GM12878 (cell line): Measurements from ENCODE around the gene PPP1R13B. TPM values are rescaled to one million over a fixed set of nuclear protein-coding genes. Genes with fewer than 3 reads are reported as not detected.

Source experiments
- ATAC-seq: fragments of 200-7000 bp; cut with Tn5 transposase; 3 replicates; pipeline ENCODE4 v1.9.1; 2020; ENCODE audit warnings: mild to moderate bottlenecking, moderate library complexity
- BruUV-seq: library from RNA; stranded (reverse); fragments of 400-500 nt; replicated peaks from 2 replicates; lab custom pipeline; 2021; lab: Mats Ljungman, UMichigan
- CTCF ChIA-PET: fragments of 300-600 bp; sonication (Branson Sonifier 250); formaldehyde crosslinking; extraction: SDS; loops from one replicate; lab custom pipeline; 2021; ENCODE audit warnings: inconsistent platforms; lab: Yijun Ruan, JAX
- POLR2A ChIA-PET: fragments of 350-600 bp; formaldehyde crosslinking; extraction: SDS; loops from one replicate; lab custom pipeline; 2021; ENCODE audit warnings: inconsistent platforms; lab: Charles Lee
- RAD21 ChIA-PET: fragments of 300-600 bp; sonication (Branson Sonifier 250); formaldehyde crosslinking; loops from one replicate; lab custom pipeline; 2023; ENCODE audit warnings: antibody characterized with exemption; ENCODE audit not compliant: unreplicated experiment; lab: Charles Lee
- SMC1A ChIA-PET: fragments of 300-600 bp; sonication (Branson Sonifier 250); formaldehyde crosslinking; loops from one replicate; lab custom pipeline; 2023; ENCODE audit not compliant: unreplicated experiment, uncharacterized antibody; lab: Charles Lee
- DNase-seq: peaks from one replicate; pipeline ENCODE4 v3.0.0-alpha.2; 2011; ENCODE audit warnings: low read depth, low spot score
- FAIRE-seq: peaks from 3 replicates; lab custom pipeline; 2011; peaks lifted over from hg19 to GRCh38; lab: Jason Lieb, UNC
- H2AFZ ChIP-seq: 2 replicates; pipeline ENCODE4 v1.6.0; 2011; ENCODE audit warnings: low read depth, low read length, control low read depth; ENCODE audit not compliant: control insufficient read depth
- H3K27ac ChIP-seq: 2 replicates; pipeline ENCODE4 v1.5.1; 2011; ENCODE audit warnings: control low read depth; ENCODE audit not compliant: control insufficient read depth, insufficient read depth
- H3K27me3 ChIP-seq, 2 experiments: replicated peaks in 1 of 2; 2 replicates each; pipeline versions ENCODE4 v1.6.0 to v1.6.1; 2011; ENCODE audit warnings: low read length in 1 of 2; ENCODE audit not compliant: control insufficient read depth in 2 of 2, insufficient read depth in 2 of 2
- H3K36me3 ChIP-seq, 2 experiments: 2 replicates each; pipeline ENCODE4 v1.5.1; 2011; ENCODE audit warnings: low read length in 1 of 2; ENCODE audit not compliant: control insufficient read depth in 2 of 2, insufficient read depth in 2 of 2
- H3K4me1 ChIP-seq: 2 replicates; pipeline ENCODE4 v1.6.1; 2011; ENCODE audit warnings: mild to moderate bottlenecking, low read length, moderate library complexity, mixed read lengths; ENCODE audit not compliant: control insufficient read depth, insufficient read depth
- H3K4me2 ChIP-seq: 2 replicates; pipeline ENCODE4 v1.6.0; 2011; ENCODE audit warnings: control low read depth; ENCODE audit not compliant: control insufficient read depth, insufficient read depth
- H3K4me3 ChIP-seq: fragments of 200-600 bp; sonication (generic); 2 replicates; pipeline ENCODE4 v1.5.1; 2016
- H3K79me2 ChIP-seq: 2 replicates; pipeline ENCODE4 v1.6.0; 2011; ENCODE audit warnings: low read length; ENCODE audit not compliant: control insufficient read depth, insufficient read depth
- H3K9ac ChIP-seq: 2 replicates; pipeline ENCODE4 v1.8.0; 2011; ENCODE audit warnings: low read length, control low read depth, mixed read lengths; ENCODE audit not compliant: control insufficient read depth, insufficient read depth
- H3K9me3 ChIP-seq: replicated peaks from 3 replicates; pipeline ENCODE4 v1.5.1; 2011; ENCODE audit warnings: mild to moderate bottlenecking, low read length; ENCODE audit not compliant: control insufficient read depth, insufficient read depth
- H4K20me1 ChIP-seq: 2 replicates; pipeline ENCODE4 v1.6.0; 2011; ENCODE audit not compliant: control insufficient read depth, insufficient read depth
- ATF7 ChIP-seq: fragments of 450-650 bp; IDR thresholded peaks from 2 replicates; pipeline ENCODE4 v1.6.1; 2016; ENCODE audit warnings: low read depth, mild to moderate bottlenecking
- EGR1 ChIP-seq, 2 experiments: IDR thresholded peaks; 1 replicate in 1 of 2; 2 replicates in 1 of 2; pipeline ENCODE4 v1.6.1; 2011 to 2012; ENCODE audit warnings: low read depth in 2 of 2, low read length in 2 of 2, borderline replicate concordance in 1 of 2, mild to moderate bottlenecking in 1 of 2, moderate library complexity in 1 of 2
- ELK1 ChIP-seq: IDR thresholded peaks from 2 replicates; pipeline ENCODE4 v1.6.1; 2012; ENCODE audit warnings: low read depth, low read length, improper control_type of control experiment
- IRF4 ChIP-seq: IDR thresholded peaks from 2 replicates; pipeline ENCODE4 v1.6.1; 2011; ENCODE audit warnings: low read depth, low read length
- MXI1 ChIP-seq: fragments of 150-350 bp; IDR thresholded peaks from 2 replicates; pipeline ENCODE4 v1.6.1; 2011; ENCODE audit warnings: low read depth, mild to moderate bottlenecking, inconsistent platforms, low read length, improper control_type of control experiment
- NR2F1 ChIP-seq: fragments of 450-650 bp; conservative IDR thresholded peaks from 2 replicates; pipeline ENCODE4 v1.6.1; 2017; ENCODE audit warnings: mild to moderate bottlenecking
- PML ChIP-seq: IDR thresholded peaks from 2 replicates; pipeline ENCODE4 v1.6.1; 2012; ENCODE audit warnings: low read length, inconsistent platforms
- POLR2A ChIP-seq: IDR thresholded peaks from 2 replicates; pipeline ENCODE4 v1.6.1; 2011; ENCODE audit warnings: low read depth, mild to moderate bottlenecking, low read length
- POLR2AphosphoS5 ChIP-seq: IDR thresholded peaks from 2 replicates; pipeline ENCODE4 v1.6.1; 2011; ENCODE audit warnings: mild to moderate bottlenecking, low read length, inconsistent platforms
- POU2F2 ChIP-seq: IDR thresholded peaks from 3 replicates; pipeline ENCODE4 v1.6.1; 2011; ENCODE audit warnings: low read depth, mild to moderate bottlenecking, low read length, borderline replicate concordance
- SKIL ChIP-seq: fragments of 450-650 bp; IDR thresholded peaks from 2 replicates; pipeline ENCODE4 v1.6.1; 2017; ENCODE audit warnings: mild to moderate bottlenecking, low read depth, inconsistent platforms; ENCODE audit not compliant: poor library complexity, severe bottlenecking
- YY1 ChIP-seq: IDR thresholded peaks from 2 replicates; pipeline ENCODE4 v1.6.1; 2011; ENCODE audit warnings: low read depth, mild to moderate bottlenecking, low read length
- WGBS: methylation state at CpG from one replicate; pipeline ENCODE4 v1.1.6; 2016; ENCODE audit warnings: low lambda C conversion rate; ENCODE audit not compliant: insufficient replicate concordance, insufficient coverage; ENCODE audit errors: missing lambda C conversion rate; 5-methylcytosine and 5-hydroxymethylcytosine counted together
- in situ Hi-C: fragments of 300-500 bp; cut with MboI; formaldehyde crosslinking; loops from 9 replicates; pipeline ENCODE4 v1.14.3; 2018; ENCODE audit warnings: mixed read lengths
- intact Hi-C: fragments of 100-400 bp; cut with micrococcal nuclease; formaldehyde crosslinking; loops from one replicate; pipeline ENCODE4 v1.14.2; 2022; ENCODE audit not compliant: unreplicated experiment
- polyA plus RNA-seq, 11 experiments: library from polyadenylated mRNA; depleted of rRNA in 4 of 11; unstranded in 6 of 11; stranded (reverse) in 5 of 11; fragments of >200 nt; fragmentation: Nextera tagmentation in 4 of 11; fragmentation: Illumina TruSeq in 1 of 11; extraction: Ambion mirVana in 4 of 11; extraction: Trizol in 1 of 11; gene quantifications; 1 replicate in 1 of 11; 2 replicates in 10 of 11; pipeline versions ENCODE4 v1.2.1 to v1.2.3, GENCODE V29; 2011 to 2016; ENCODE audit warnings: inconsistent platforms in 2 of 11, missing spikeins in 2 of 11, low read depth in 1 of 11
- total RNA-seq, 4 experiments: library from RNA; depleted of rRNA in 3 of 4; stranded (reverse); fragments of >200 nt in 3 of 4; fragmentation: Illumina TruSeq in 1 of 4; extraction: Trizol in 1 of 4; gene quantifications; 2 replicates each; pipeline versions ENCODE4 v1.2.1 to v1.2.3, GENCODE V29; 2013 to 2021

The PPP1R13B gene
- total and polyA plus RNA-seq, 10 of the 15 experiments (the other 5 are each of a cell fraction or from before 2014, with no cell fraction given), result 0.16 to 8.1 (median 3.2) TPM

GRCh38 chr14:103703433-103704385 lies 143.7 kb downstream of the PPP1R13B start:
- no peaks in the 10 kb centered on the region for H3K9me3 ChIP-seq
- no peak for ATAC-seq

GRCh38 chr14:103702497-103703432 lies 144.6 kb downstream of the PPP1R13B start:
- Histone ChIP-seq H3K79me2 (no peaks in the 10 kb centered on the region), H3K4me1 (no peaks in the 10 kb centered on the region), H3K27ac (no peak overlapping the region), H2AFZ (no peak overlapping the region), H3K9ac (no peak overlapping the region), H3K4me2 (no peak overlapping the region), H4K20me1 (no peaks in the 10 kb centered on the region), H3K36me3 (peaks cover 5 to 47% of the 10 kb centered on the region in 2 experiments; a peak in 3 of 4 replicates), H3K27me3 (no peaks in the 10 kb centered on the region), H3K9me3 (no peaks in the 10 kb centered on the region), H3K4me3 (no peak overlapping the region)
- no peak for DNase-seq
- ChIA-PET POLR2A (no interaction called here), SMC1A (no interaction called here), CTCF (interaction anchor here (1.3 kb wide), 1 partner anchor 11 kb away, joined by 5 read pairs; no protein-coding TSS in a partner anchor), RAD21 (no interaction called here)
- whole genome bisulfite sequencing, result 92% methylated on average over 29 of the region's 29 CpGs
- intact Hi-C loops, result no loop called here
- in situ Hi-C loops, result no loop called here
- no peak for ATAC-seq
- FAIRE-seq, result no peak
- BruUV-seq, result no TSS peak
- no peak for TF ChIP-seq YY1
- no peak for TF ChIP-seq POU2F2
- no peak for TF ChIP-seq SKIL
- TF ChIP-seq IRF4, result no peak
- no peak for TF ChIP-seq ELK1
- TF ChIP-seq MXI1, result no peak
- TF ChIP-seq NR2F1, result no peak
- no peak; the same call in 1 of the 2 replicates for TF ChIP-seq POLR2AphosphoS5

More at GRCh38 chr14:103703433-103704385, 143.7 kb downstream of the PPP1R13B start:
- DNase-seq (no peak), FAIRE-seq (no peak)
- H3K4me3 ChIP-seq, result no peak overlapping the region
- RAD21 ChIA-PET, result no interaction called here
- no peak overlapping the region for H3K9ac ChIP-seq
- intact Hi-C loops, result no loop called here
- no peak overlapping the region for H3K4me2 ChIP-seq
- H3K27me3 ChIP-seq, result no peaks in the 10 kb centered on the region
- no peaks in the 10 kb centered on the region for H3K79me2 ChIP-seq
- H4K20me1 ChIP-seq, result no peaks in the 10 kb centered on the region
- H3K4me1 ChIP-seq, result no peaks in the 10 kb centered on the region
- no TSS peak for BruUV-seq
- TF ChIP-seq ATF7, result no peak
- TF ChIP-seq EGR1 (IDR thresholded peaks at IDR 0.05; ENCODE audit: borderline replicate concordance in 1 of 2, low read depth in 2 of 2, low read length in 2 of 2), result no peak
- TF ChIP-seq POLR2A, result peak; percentile 44; the same call in 1 of the 2 replicates
- TF ChIP-seq PML, result 0 out of 2 replicates have a peak, but pooled peaks have one; percentile 41
- no peak overlapping the region for H3K27ac ChIP-seq
- SMC1A ChIA-PET, result no interaction called here
- 89% methylated on average over 21 of the region's 24 CpGs for WGBS
- no peak overlapping the region for H2AFZ ChIP-seq
- in situ Hi-C loops, result no loop called here
- CTCF ChIA-PET, result interaction anchor here (1.3 kb wide), 1 partner anchor 11 kb away, joined by 5 read pairs; no protein-coding TSS in a partner anchor
- POLR2A ChIA-PET, result no interaction called here
- H3K36me3 ChIP-seq, result peaks cover 8 to 49% of the 10 kb centered on the region in 2 experiments; a peak in 3 of 4 replicates
